ENCODE results near the gene PTPRJ.
"Not testable (repeated sequence)": the region's sequence is repeated elsewhere in the genome, so short reads cannot be mapped to it uniquely, and the experiment has no call there.

PTPRJ gene

DNA sequence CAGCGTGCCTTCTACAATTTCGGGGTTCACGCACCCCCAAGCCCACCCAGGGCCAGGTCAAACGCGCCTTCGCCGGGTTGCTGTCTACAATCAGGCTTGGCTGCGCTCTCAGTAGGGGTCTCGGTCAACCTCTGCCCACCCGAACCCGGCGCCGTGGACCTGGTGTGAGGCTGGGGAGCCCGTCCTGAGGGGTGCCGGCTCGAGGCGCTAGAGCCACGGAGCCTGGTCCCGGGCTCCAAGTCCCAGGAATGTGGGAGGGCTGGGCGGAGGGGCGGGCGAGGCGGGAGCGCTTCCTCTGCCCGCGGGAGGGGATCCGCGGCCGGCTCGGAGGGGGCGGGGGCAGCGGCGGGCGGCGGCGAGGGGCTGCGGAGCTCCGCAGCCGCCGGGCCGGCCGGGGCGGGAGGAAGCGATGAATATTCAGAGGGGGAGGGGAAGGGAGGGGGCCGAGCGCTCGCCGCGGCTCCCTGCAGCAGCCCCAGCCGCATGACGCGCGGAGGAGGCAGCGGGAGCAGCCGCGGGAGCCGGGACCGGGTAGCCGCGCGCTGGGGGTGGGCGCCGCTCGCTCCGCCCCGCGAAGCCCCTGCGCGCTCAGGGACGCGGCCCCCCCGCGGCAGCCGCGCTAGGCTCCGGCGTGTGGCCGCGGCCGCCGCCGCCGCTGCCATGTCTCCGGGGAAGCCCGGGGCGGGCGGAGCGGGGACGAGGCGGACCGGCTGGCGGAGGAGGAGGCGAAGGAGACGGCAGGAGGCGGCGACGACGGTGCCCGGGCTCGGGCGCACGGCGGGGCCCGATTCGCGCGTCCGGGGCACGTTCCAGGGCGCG lies at the start of gene PTPRJ:
Gene PTPRJ (plus strand): TSS at position 472 of the 819 bp plus-strand sequence. CDS start 354 bp downstream, outside the sequence.
- DNase-seq (ENCODE audit: low spot score): peak; percentile 88

DNA sequence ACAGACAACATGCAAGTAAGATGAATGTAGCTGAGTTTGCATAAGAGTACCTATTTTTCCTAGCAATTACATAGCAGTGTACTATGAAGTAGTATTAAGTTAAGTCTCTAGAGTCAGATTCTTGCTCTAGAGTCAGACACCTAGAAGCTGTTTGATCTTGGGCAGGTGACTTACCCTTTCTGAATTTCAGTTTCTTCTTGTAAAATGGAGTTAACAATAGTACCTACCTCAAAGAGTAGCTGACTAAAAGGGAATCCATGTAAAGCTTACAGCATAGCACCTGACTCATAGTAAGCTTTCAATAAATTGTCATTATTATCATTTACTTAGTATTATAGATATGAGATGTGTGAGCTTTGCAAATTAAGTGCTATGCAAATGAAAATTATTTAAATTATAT lies 47.8 kb upstream of the PTPRJ start:
- no peak for DNase-seq (ENCODE audit: low spot score)

DNA sequence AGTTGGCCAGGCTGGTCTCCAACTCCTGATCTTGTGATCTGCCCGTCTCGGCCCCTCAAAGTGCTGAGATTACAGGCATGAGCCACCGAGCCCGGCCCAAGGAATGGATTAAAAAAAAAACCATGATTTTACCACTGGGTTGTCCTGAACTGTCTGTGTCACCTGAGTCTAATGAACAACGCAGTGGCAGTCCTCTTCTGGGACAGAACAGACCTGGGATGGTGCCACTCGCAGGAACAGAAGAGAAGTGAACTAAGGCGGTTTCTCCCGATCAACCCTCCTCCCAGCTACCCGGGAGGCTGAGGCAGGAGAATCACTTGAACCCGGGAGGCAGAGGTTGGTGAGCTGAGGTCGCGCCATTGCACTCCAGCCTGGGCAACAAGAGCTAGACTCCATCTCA lies 46.6 kb upstream of the PTPRJ start:
- not testable (repeated sequence) for DNase-seq (ENCODE audit: low spot score)

DNA sequence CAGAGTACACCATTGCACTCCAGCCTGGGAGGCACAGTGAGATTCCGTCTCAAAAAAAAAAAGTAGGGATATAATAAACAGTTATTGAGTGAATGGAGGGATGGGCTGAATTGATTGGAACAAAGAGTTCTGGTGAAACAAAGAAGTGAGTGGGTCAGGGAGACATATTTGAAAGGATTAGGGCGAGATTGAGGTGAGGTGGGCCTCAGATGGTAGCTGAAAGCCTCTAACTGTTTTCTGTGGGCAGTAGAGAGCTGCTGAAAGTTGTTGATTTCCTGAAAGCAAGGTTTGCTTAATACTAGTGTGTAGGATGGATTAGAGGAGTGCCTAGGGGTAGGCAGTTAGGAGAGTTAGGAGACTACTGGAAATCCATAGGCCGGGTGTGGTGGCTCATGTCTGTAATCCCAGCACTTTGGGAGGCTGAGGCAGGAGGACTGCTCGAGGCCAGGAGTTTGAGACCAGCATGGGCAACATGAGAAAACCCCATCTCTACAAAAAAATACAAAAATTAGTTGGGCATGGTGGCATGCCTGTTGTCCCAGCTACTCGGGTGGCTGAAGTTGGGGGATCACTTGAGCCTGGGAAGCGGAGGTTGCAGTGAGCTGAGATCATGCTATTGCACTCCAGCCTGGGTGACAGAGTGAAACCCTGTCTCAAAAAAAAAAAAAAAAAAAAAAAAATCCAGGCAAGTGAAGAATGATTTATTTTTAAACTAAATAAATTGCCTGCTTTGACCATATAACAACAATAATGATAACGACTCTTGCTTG lies 41.4 kb upstream of the PTPRJ start:
- DNase-seq (ENCODE audit: low spot score): no peak

DNA sequence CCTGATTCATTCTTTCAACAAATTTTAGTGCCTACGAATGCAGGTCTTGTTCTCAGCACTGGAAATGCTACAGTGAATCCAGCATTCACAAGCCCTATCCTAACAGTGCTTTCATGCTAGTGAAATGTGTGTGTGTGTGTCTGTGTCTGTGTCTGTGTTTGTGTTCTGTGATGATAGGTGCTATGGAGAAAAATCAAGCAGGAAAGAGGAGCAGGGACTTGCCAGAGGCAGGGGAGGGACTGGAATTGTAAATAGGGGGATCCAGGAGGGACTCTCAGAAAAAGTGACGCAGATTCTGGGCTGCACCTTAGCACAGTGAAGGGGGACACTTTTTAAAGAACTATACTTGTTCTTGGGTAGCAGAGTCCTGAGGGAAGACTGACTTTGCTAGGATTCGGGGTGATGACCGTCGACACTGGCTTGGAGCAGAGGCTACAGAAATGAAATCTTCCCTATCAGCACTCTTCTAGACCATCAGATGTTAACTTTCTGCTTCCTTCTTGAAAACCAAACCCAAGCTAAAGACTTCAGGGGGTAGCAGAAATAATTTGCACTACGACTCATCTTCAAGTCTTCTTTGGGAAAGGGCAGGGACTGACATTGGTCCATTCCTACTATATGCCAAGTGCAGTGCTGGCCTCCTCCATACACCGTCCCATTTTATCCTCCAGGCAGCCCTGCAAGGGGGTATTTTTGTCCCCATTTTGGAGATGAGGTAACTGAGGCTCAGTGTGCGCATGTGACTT lies 39.3 kb upstream of the PTPRJ start:
- DNase-seq (ENCODE audit: low spot score): no peak

DNA sequence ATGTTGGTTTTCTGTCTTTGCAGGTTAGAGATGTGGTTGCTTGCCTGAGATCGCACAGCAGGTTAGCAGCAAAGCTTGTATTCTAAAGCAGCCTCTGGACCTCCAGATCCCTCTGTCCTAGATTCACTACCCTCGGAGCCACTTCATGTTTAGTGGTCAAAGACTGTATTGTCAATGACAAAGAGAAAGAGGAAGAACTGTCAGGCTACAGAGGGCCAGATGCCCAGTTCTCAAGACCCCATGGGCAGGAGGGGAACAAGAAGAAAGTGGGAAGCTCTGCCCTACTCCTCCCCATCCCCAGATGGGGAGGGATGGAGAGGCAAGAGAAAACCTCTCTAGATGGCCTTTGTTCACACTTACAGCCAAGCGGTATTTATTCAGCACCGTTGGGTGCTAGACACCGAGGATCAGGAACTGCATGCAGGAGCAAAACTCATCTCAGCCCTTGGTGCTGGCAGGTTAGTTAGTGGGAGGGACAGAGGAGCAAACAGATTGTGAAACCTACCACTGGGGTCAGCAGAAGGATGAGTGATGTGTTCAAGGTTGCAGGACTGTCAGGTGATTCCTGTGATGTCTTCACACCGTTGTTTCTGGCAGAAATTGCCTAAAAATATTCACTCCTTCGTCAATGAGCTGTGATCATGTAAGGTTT lies 38.3 kb upstream of the PTPRJ start:
- DNase-seq (ENCODE audit: low spot score): no peak

DNA sequence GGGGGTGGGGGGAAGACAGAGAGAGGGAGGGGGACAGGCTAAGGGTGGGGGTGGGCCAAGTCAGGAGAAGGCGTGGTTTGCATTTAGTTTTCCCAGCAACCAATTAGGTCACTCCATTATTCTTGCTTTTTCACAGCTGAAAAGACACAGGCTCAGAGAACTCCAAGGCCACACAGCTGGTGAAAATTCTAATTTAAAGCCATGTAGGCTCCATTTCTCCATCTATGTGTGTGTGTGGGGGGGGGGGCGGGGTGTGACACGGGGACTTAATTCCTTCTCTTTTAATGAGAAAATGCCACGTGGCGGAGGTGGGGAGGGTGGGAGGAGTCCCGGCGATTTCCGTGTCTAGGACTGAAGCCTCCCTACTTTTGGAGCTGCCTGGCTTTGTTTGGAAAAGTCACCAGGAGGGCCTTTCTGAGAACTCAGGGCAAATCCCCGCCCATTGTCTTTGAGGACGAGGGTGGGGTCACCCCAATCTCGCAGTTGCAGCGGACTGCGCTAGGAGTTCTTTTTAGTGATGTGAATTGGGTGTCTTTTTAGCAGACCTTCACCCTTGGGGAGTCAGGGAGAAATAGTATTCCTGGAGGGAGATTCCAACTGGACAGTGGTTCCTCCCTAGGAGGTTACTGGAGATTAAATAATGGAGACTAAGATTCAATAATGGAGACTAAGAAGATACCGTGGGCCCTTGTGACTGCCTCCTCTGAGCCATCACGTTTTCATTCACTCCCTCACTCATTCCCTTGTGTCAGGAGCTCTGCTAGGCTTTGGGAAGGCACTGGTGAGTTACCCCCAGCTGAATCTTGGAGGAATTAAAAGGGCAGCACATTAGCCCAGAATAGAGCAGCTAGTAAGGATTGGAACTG lies 36.4 kb upstream of the PTPRJ start:
- no peak for DNase-seq (ENCODE audit: low spot score)

DNA sequence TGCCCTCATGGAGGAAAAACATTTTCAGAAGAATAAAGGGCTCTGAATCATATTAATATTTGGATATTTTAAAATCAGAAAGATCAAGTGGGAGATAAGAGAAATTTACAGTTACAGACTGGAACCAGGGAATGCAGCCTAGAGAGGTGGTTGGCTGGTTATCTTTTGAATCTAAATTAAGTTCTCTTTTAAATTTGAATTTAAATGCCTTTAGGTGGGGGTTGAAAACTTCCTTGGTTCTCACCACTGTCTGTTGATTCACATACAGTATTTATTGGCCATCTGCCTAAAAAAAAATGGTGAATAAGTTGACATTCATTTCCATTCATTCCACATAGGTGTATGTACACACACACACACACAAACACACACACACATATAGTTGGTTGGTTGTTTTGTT lies 35.7 kb upstream of the PTPRJ start:
- DNase-seq (ENCODE audit: low spot score): no peak

DNA sequence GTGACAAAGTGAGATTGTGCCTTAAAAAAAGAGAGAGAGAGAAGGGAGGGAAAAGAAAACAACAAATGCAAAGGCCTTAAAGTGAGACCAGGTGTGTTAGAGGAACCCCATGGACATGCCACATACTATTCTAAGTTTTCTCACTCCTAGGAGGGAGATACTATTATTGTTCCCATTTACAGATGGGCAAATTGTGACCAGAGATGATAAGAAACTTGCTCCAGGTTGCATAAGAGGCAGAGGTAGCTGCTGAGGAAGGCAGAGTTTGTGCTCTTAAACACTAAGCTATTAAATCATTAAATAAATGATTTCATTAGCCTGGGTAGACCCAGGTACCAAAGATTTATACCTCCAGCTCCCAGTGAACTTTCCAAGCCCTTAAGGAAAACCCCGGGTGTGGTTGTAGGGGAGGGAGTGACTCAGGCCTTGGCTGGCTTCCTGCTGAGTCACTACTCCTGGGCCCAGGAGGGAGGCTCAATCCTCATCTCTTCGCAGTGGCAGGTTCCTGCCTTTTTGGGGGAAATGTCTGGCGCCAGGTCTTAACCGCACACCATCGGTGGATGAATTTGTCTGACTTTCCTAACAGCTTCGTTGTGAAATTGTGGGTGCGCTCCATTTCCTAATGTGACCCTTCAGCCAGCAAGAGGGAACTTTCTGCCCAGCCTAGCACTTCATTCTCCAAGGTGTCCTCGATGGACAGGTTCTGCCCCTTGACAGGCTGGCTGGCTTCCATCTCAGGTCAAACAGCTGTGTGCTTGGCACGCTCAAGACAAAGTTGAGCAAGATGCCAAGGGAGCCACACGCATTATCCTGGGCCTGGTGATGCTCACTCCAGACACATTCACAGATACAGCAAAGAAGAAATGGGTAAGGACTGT lies 33.4 kb upstream of the PTPRJ start:
- peak; percentile 97 for DNase-seq (ENCODE audit: low spot score)

DNA sequence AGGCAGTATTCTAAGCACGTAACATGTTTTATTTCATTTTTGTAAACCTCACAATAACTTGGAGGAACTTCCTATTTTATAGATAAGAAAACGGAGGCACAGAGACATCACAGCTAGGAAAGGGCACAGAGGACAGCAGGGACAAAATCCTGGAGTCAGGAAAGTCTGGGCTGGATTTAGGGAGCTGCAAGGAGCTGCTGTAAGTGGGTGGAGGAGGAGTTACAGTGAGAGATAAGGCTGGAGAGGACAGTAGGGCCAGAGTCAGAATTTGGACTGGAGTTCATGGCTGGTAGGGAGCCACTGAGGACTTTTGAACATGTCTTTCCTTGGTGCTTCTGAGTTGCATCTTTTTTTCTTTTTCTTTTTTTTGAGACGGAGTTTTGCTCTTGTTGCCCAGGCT lies 32.2 kb upstream of the PTPRJ start:
- peak; percentile 32 for DNase-seq (ENCODE audit: low spot score)

DNA sequence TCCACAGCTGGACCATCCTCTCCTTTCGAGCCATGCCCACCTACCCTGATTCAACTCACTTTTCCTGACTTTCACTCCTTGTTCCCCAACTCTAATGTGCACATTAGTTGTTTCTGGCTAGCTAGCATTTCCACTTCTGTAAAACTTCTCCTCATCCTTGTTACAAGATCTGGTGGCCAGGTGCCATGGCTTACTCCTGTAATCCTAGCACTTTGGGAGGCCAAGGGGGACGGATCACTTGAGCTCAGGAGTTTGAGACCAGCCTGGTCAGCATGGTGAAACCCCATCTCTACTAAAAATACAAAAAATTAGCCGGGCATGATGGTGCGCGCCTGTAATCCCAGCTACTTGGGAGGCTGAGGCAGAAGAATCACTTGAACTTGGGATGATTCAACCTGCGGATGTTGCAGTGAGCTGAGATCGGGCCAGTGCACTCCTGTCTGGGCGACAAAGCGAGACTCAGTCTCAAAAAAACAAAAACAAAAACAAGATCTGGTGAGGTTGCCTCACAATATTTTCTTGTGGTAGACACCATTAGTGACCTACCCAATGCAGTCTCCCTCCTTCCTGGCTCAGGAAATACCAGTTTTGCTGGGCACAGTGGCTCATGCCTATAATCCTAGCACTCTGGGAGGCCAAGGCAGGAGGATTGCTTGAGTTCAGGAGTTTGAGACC lies 31.2 kb upstream of the PTPRJ start:
- DNase-seq (ENCODE audit: low spot score): not testable (repeated sequence)

DNA sequence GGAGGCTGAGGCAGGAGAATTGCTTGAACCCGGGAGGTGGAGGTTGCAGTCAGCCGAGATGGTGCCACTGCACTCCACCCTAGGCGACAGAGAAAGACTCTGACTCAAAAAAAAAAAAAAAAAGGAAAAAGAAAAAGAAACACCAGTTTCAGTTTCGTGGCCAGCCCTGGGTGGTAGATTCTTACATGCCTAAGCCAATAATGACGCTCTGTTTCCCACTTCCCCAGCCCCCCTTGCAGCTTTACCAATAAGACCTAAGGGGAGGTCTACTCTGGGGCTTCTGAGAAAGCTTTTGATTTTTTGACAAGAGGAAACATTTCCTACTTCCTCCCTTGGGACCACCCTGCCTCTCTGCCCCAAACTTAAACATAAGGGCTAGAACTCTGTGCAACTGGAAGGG lies 30.0 kb upstream of the PTPRJ start:
- no peak for DNase-seq (ENCODE audit: low spot score)

DNA sequence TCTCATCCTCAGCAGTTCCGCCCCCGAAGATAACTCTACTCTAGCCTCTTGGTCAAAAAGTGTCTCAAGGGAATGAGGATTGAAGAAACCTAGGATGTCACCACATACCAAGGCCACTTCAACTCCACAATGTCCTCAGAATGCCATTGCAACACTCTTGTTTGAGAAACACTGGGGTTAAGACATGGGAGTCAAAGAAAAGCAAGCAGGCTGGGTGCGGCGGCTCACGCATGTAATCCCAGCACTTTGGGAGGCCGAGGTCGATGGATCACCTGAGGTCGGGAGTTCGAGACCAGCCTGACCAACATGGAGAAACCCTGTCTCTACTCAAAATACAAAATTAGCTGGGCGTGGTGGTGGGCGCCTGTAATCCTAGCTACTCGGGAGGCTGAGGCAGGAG lies 28.9 kb upstream of the PTPRJ start:
- DNase-seq (ENCODE audit: low spot score): not testable (repeated sequence)

DNA sequence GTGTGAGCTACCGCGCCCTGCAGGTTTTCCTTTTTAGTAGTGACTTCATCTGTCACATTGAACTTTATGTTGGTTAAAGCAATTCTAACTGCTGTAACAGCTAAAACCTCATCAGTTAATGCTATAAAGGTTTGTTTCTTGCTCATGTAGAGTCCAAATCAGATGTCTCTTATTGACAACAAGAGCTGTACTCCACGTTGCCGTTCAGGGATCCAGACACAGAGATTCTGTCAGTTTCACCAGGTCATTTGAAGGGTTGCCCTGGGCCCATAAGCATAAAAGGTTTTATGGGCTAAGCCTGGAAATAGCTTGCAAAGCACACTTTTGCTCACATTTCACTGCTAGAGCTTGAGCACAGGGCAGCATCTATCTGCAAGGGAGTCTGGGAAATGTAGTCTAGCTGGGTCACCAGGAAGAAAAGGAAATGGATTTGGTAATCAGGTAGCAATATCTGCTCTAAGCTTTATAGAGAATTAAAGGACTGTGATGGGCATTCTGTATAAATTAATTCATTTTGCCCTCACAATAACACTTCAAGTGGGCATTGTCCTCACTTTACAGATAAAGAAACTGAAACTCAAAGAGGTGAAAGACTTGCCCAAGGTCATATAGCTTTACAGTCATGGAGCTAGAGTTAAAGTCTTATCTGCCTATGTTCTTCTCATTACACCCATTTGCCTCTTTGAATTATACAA lies 25.2 kb upstream of the PTPRJ start:
- DNase-seq (ENCODE audit: low spot score): no peak

DNA sequence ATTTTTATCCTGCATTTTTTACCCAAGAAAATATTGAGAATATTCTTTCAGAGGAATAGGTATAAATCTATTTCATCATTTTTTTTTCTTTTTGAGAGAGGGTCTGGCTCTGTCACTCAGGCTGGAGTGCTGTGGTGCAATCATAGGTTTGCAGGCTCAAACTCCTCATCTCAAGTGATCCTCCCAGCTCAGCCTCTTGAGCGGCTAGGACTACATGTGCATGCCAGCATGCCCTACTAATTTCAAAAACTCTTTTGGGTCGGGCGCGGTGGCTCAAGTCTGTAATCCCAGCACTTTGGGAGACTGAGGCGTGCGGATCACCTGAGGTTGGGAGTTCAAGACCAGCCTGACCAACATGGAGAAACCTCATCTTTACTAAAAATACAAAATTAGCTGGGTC lies 20.3 kb upstream of the PTPRJ start:
- DNase-seq (ENCODE audit: low spot score): no peak

DNA sequence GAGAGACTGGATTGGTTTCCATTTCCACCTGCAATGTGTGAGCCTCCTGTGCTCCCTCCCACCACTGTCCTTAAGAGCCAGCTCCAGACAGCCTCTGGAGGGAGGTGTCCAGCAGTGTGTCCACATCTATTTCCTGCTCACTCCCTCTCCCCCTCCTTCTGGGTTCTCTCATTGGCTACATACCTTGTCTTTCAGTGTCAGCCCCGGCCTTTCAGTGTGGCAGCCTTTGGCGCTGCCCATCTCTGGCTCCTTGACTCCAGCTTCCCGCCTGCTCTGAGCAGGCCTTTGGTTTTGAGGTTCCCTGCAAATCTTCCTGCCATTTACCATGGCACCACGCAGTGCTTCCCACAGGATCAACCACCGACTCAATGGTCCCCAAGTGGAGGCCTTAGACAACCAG lies 19.0 kb upstream of the PTPRJ start:
- DNase-seq (ENCODE audit: low spot score): no peak

DNA sequence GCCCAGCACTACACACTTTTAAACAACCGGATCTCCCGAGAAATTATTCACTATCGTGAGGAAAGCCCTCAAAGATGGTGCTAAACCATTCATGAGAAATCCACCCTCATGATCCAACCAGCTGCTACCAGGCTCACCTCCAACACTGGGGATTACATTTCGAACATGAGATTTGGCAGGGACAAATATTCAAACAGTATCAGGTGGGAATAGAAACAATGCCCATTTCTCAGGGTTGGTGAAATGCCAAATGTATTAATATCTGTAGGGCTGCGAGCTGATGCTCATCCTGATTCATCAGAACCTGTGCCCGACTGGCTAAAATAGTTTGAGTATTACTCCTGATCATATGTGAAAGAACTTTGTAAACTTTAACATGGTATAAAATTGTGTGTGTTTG lies 15.8 kb upstream of the PTPRJ start:
- no peak for DNase-seq (ENCODE audit: low spot score)

DNA sequence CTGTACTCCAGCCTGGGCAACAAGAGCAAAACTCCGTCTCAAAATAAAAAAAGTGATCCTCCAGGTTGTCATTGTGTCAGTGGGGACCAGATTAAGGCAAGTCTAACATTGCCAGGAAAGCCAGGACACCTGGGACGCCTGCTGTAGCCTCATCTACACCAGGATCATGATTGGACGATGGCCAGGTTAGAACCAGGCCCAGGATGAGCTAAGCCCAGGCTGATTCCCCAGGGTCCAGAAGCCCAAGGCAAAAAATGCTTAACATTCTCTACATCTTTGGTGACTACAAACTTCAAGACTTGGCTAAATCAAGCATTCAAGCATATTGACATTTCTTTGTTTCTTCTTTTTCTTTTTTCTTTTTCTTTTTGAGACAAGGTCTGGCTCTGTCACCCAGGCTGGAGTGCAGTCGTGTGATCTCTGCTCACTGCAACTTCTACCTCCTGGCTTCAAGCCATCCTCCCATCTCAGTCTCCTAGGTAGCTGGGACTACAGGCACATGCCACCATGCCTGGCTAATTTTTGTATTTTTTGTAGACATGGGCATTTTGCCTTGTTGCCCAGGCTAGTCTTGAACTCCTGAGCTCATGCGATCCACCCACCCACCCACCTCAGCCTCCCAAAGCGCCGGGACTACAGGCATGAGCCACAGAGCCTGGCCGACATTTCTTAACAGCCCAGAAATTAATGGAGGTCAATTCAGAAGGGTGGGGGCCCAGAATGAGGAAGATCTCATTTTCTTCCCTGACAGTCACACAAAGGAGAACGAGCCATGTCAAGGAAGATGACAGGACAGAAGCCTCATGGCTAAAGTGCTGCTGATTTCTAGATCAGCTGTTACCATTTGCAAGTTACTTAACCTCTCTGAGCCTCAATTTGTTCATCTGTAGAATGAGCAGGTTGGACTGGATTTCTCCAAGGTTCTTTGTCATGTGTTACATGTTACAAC lies 12.5 kb upstream of the PTPRJ start:
- peak; percentile 62 for DNase-seq (ENCODE audit: low spot score)
